Measurements from ENCODE around the gene UBE2O.
"Not testable (repeated sequence)": the region's sequence is repeated elsewhere in the genome, so short reads cannot be mapped to it uniquely, and the experiment has no call there.

UBE2O gene

DNA sequence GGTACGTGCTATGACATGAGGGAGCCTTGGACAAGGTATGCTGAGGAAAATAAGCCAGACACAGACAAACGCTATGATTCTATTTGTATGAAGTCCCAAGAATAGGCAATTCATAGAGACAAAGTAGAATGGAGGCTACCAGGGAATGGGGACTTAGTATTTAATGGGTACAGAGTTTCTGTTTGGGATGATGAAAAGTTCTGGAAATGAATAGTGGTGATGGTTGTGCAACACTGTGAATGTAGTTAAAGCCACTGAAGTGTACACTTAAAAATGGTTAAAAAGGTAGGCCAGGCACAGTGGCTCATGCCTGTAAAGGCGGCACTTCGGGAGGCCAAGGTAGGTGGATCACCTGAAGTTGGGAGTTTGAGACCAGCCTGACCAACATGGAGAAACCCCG lies 102.5 kb downstream of the UBE2O start:
- TF ChIP-seq, protein P1, sequence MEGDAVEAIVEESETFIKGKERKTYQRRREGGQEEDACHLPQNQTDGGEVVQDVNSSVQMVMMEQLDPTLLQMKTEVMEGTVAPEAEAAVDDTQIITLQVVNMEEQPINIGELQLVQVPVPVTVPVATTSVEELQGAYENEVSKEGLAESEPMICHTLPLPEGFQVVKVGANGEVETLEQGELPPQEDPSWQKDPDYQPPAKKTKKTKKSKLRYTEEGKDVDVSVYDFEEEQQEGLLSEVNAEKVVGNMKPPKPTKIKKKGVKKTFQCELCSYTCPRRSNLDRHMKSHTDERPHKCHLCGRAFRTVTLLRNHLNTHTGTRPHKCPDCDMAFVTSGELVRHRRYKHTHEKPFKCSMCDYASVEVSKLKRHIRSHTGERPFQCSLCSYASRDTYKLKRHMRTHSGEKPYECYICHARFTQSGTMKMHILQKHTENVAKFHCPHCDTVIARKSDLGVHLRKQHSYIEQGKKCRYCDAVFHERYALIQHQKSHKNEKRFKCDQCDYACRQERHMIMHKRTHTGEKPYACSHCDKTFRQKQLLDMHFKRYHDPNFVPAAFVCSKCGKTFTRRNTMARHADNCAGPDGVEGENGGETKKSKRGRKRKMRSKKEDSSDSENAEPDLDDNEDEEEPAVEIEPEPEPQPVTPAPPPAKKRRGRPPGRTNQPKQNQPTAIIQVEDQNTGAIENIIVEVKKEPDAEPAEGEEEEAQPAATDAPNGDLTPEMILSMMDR (conservative IDR thresholded peaks at IDR 0.05; ENCODE audit: control insufficient read depth, insufficient read depth, low read depth, low read length) = no peak
- no peak overlapping the region for H3K4me3 ChIP-seq (ENCODE audit: control insufficient read depth, low read depth, low read length)
- no peak for DNase-seq (ENCODE audit: low read depth)

DNA sequence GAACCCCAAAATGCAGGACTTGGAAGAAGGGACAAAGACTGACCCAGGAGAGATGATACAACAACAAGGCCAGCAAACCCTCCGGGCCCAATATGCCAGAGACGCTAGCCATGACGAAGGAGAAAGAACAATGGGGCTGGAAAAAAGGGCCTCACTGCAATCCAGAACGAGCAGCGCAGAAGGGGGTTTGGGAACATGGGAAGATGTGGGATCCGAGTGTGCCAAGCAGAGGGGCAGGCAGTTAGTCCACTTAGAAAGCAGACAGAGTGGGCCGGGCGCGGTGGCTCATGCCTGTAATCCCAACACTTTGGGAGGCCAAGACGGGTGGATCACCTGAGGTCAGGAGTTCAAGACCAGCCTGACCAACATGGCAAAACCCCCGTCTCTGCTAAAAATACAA lies 106.0 kb downstream of the UBE2O start:
- H3K4me3 ChIP-seq (ENCODE audit: control insufficient read depth, low read depth, low read length); DNase-seq (ENCODE audit: low read depth): not testable (repeated sequence)

DNA sequence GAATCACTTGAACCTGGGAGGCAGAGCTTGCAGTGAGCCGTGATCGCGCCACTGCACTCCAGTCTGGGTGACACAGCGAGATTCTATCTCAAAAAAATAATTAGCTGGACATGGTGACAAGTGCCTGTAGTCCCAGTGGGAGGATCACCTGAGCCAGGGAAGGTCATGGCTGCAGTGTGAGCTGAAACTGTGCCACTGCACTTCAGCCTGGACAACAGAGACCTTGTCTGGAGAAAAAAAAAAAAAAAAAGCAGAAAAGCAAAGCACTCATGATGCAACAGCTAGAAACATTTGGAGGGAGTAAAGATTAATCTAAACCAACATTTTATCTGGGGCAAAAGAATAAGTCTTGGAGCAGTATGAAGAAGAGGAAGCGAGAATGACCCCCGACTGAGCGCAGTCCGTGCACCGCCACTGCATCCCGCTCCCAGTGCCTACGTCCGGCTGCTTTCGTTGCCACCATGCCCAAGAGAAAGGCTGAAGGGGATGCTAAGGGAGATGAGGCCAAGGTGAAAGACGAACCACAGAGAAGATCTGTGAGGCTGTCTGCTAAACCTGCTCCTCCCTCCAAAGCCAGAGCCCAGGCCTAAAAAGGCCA lies 107.5 kb downstream of the UBE2O start:
- TF ChIP-seq, protein P1 (conservative IDR thresholded peaks at IDR 0.05; ENCODE audit: control insufficient read depth, insufficient read depth, low read depth, low read length) = no peak
- no peak for DNase-seq (ENCODE audit: low read depth)
- no peak overlapping the region for H3K4me3 ChIP-seq (ENCODE audit: control insufficient read depth, low read depth, low read length)

DNA sequence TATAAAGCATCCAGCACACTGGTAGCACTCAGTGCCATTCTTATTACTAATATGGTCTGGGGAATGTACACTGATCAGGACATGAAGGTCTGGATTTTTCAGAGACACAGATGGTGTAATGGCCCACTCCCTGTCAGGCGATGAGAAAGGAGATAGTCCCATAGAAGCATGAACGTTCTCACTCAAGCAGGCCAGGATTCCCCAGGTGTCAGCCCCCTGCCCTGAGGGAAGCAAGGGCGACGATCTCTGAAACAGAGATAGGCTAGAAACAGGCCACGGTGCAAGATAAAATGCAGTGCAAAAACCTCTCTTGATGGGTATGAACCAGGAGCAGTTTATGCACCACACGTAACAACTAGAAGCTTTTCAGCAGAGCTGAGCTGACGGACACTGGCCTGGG lies 109.8 kb downstream of the UBE2O start:
- TF ChIP-seq, protein P1 (conservative IDR thresholded peaks at IDR 0.05; ENCODE audit: control insufficient read depth, insufficient read depth, low read depth, low read length) = no peak

DNA sequence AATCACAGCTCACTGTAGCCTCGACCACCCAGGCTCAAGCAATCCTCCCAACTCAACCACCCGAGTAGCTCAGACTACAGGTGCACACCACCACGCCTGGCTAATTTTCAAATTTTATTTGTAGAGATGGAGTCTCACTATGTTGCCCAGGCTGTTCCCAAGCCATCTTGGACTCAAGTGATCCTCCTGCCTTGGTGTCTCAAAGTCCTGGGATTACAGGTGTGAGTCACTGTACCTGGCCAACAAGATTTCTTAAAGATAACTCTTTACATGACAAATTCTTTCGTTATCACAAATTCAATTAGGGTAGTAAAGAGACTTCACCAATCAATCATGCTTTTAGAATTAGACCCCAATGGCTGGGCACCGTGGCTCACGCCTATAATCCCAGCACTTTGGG lies 111.7 kb downstream of the UBE2O start:
- TF ChIP-seq, protein P1 (conservative IDR thresholded peaks at IDR 0.05; ENCODE audit: control insufficient read depth, insufficient read depth, low read depth, low read length) = no peak
- no peak for DNase-seq (ENCODE audit: low read depth)
- H3K4me3 ChIP-seq (ENCODE audit: control insufficient read depth, low read depth, low read length) = no peak overlapping the region

More for the DNA sequence above, 109.8 kb downstream of the UBE2O start:
- no peak overlapping the region for H3K4me3 ChIP-seq (ENCODE audit: control insufficient read depth, low read depth, low read length)
- DNase-seq (ENCODE audit: low read depth) = no peak

Data from fibroblast of mammary gland (primary cell).